K562 (cell line): ENCODE measurements around the gene NAXD. TPM values are rescaled to one million over a fixed set of nuclear protein-coding genes. Genes with fewer than 3 reads are reported as not detected.

ENCODE experiments used
- CHD2 ChIP-seq: IDR thresholded peaks from 2 replicates; pipeline ENCODE4 v1.6.1; 2011; ENCODE audit warnings: low read depth, low read length
- COPS2 ChIP-seq: fragments of 450-650 bp; conservative IDR thresholded peaks from 2 replicates; pipeline ENCODE4 v1.6.1; 2016; ENCODE audit warnings: mild to moderate bottlenecking, moderate library complexity
- CTBP1 ChIP-seq: fragments of 450-650 bp; IDR thresholded peaks from 2 replicates; pipeline ENCODE4 v1.6.1; 2016; ENCODE audit warnings: borderline replicate concordance
- FIP1L1 ChIP-seq: fragments of 200-400 bp; formaldehyde crosslinking; IDR thresholded peaks from 2 replicates; pipeline ENCODE4 v1.6.1; 2018; ENCODE audit warnings: mild to moderate bottlenecking, low read depth, low read length; ENCODE audit not compliant: poor library complexity, severe bottlenecking
- GABPB1 ChIP-seq: sonication (generic); formaldehyde crosslinking; IDR thresholded peaks from 2 replicates; pipeline ENCODE4 v1.8.0; 2022; ENCODE audit warnings: mild to moderate bottlenecking, missing genetic modification reagents
- HOMEZ ChIP-seq: fragments of 250-450 bp; sonication (Bioruptor Pico); IDR thresholded peaks from 2 replicates; pipeline ENCODE4 v1.4.0; 2020; ENCODE audit warnings: mild to moderate bottlenecking, moderate library complexity
- MAZ ChIP-seq, 2 experiments: fragments of 450-650 bp in 1 of 2; sonication (generic) in 1 of 2; formaldehyde crosslinking; IDR thresholded peaks in 1 of 2; conservative IDR thresholded peaks in 1 of 2; 2 replicates each; pipeline versions ENCODE4 v1.4.0 to v1.5.0; 2020; ENCODE audit warnings: mild to moderate bottlenecking in 1 of 2, missing genetic modification reagents in 1 of 2
- SLC30A9 ChIP-seq: fragments of 250-450 bp; sonication (Bioruptor Pico); IDR thresholded peaks from 2 replicates; pipeline ENCODE4 v1.8.0; 2022; ENCODE audit warnings: mild to moderate bottlenecking, moderate library complexity
- SMAD3 ChIP-seq: fragments of 450-650 bp; formaldehyde crosslinking; conservative IDR thresholded peaks from 2 replicates; pipeline ENCODE4 v1.4.0; 2020; ENCODE audit warnings: mild to moderate bottlenecking
- SOX6 ChIP-seq: fragments of 450-650 bp; IDR thresholded peaks from 2 replicates; pipeline ENCODE4 v1.6.1; 2014; ENCODE audit warnings: mild to moderate bottlenecking
- SRF ChIP-seq, 2 experiments: fragments of 250-450, 450-650 bp in 1 of 2; sonication (Bioruptor Pico) in 1 of 2; sonication (generic) in 1 of 2; formaldehyde crosslinking; IDR thresholded peaks; 2 replicates each; pipeline versions ENCODE4 v1.5.0 to v1.5.1; 2020 to 2022; ENCODE audit warnings: mild to moderate bottlenecking in 1 of 2, missing genetic modification reagents in 1 of 2
- TEAD4 ChIP-seq, 2 experiments: sonication (generic) in 1 of 2; formaldehyde crosslinking in 1 of 2; IDR thresholded peaks; 2 replicates each; pipeline versions ENCODE4 v1.6.1 to v1.8.0; 2012 to 2022; ENCODE audit warnings: borderline replicate concordance in 1 of 2, inconsistent platforms in 1 of 2, low read length in 1 of 2, mild to moderate bottlenecking in 1 of 2, missing genetic modification reagents in 1 of 2
- ZNF184 ChIP-seq: sonication (generic); formaldehyde crosslinking; IDR thresholded peaks from 2 replicates; pipeline ENCODE4 v1.5.0; 2020; ENCODE audit warnings: missing genetic modification reagents
- ZNF586 ChIP-seq: fragments of 450-650 bp; formaldehyde crosslinking; conservative IDR thresholded peaks from 2 replicates; pipeline ENCODE4 v1.4.0; 2020; ENCODE audit warnings: mild to moderate bottlenecking, moderate library complexity
- polyA plus RNA-seq, 8 experiments: library from polyadenylated mRNA; depleted of rRNA in 4 of 8; stranded (reverse) in 5 of 8; unstranded in 3 of 8; fragments of >200 nt; fragmentation: Nextera tagmentation in 2 of 8; fragmentation: Illumina TruSeq in 1 of 8; extraction: Ambion mirVana in 2 of 8; extraction: Trizol in 1 of 8; gene quantifications; 2 replicates each; pipeline versions ENCODE4 v1.2.1 to v1.2.3, GENCODE V29; 2011 to 2014; ENCODE audit warnings: inconsistent platforms in 1 of 8, missing spikeins in 1 of 8
- total RNA-seq, 7 experiments: library from RNA; depleted of rRNA in 6 of 7; stranded (reverse); fragments of >200 nt in 6 of 7; fragmentation: Illumina TruSeq in 2 of 7; extraction: Trizol in 2 of 7; gene quantifications; 2 replicates each; pipeline versions ENCODE4 v1.2.1 to v1.2.3, GENCODE V29; 2011 to 2021; ENCODE audit warnings: low replicate concordance in 1 of 7
- TF ChIP-seq, protein P1 (sequence below): fragments of 150-350 bp; conservative IDR thresholded peaks from 2 replicates; pipeline ENCODE4 v1.6.1; 2014; ENCODE audit warnings: low read length
- TF ChIP-seq, protein P2 (sequence below), 2 experiments: fragments of 450-650 bp; IDR thresholded peaks; 2 replicates each; pipeline ENCODE4 v1.6.1; 2018; ENCODE audit warnings: mild to moderate bottlenecking in 2 of 2, low read depth in 1 of 2; ENCODE audit not compliant: partially characterized antibody in 2 of 2
- TF ChIP-seq, protein P3 (sequence below): sonication (generic); formaldehyde crosslinking; IDR thresholded peaks from 2 replicates; pipeline ENCODE4 v1.9.0; 2022; ENCODE audit warnings: mild to moderate bottlenecking, missing genetic modification reagents

The NAXD gene
- total and polyA plus RNA-seq, 9 of the 15 experiments (the other 6 are each of a cell fraction or from before 2014, with no cell fraction given), result 0.59 to 20.6 (median 13.0) TPM

- 0 out of 2 replicates have a peak, but pooled peaks have one; percentile 15 for TF ChIP-seq SOX6
- TF ChIP-seq, protein P1, sequence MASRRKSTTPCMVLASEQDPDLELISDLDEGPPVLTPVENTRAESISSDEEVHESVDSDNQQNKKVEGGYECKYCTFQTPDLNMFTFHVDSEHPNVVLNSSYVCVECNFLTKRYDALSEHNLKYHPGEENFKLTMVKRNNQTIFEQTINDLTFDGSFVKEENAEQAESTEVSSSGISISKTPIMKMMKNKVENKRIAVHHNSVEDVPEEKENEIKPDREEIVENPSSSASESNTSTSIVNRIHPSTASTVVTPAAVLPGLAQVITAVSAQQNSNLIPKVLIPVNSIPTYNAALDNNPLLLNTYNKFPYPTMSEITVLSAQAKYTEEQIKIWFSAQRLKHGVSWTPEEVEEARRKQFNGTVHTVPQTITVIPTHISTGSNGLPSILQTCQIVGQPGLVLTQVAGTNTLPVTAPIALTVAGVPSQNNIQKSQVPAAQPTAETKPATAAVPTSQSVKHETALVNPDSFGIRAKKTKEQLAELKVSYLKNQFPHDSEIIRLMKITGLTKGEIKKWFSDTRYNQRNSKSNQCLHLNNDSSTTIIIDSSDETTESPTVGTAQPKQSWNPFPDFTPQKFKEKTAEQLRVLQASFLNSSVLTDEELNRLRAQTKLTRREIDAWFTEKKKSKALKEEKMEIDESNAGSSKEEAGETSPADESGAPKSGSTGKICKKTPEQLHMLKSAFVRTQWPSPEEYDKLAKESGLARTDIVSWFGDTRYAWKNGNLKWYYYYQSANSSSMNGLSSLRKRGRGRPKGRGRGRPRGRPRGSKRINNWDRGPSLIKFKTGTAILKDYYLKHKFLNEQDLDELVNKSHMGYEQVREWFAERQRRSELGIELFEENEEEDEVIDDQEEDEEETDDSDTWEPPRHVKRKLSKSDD, result no peak
- TF ChIP-seq GABPB1 (CRISPR knock-in tag), result peak; percentile 90
- peak in 1 of 2 experiments; percentile 31; a peak in 1 of 4 replicates for TF ChIP-seq SRF (CRISPR knock-in tag; IDR thresholded peaks at IDR 0.05)
- TF ChIP-seq ZNF586 (CRISPR knock-in tag), result no peak
- TF ChIP-seq HOMEZ (CRISPR knock-in tag), result no peak
- TF ChIP-seq FIP1L1, result peak; percentile 71
- no peak for TF ChIP-seq ZNF184 (CRISPR knock-in tag)
- TF ChIP-seq MAZ (CRISPR knock-in tag; conservative IDR thresholded peaks at IDR 0.05 in 1 of 2, IDR thresholded peaks at IDR 0.05 in 1 of 2), result peak in 1 of 2 experiments; percentile 67; a peak in 1 of 4 replicates
- TF ChIP-seq, protein P2, sequence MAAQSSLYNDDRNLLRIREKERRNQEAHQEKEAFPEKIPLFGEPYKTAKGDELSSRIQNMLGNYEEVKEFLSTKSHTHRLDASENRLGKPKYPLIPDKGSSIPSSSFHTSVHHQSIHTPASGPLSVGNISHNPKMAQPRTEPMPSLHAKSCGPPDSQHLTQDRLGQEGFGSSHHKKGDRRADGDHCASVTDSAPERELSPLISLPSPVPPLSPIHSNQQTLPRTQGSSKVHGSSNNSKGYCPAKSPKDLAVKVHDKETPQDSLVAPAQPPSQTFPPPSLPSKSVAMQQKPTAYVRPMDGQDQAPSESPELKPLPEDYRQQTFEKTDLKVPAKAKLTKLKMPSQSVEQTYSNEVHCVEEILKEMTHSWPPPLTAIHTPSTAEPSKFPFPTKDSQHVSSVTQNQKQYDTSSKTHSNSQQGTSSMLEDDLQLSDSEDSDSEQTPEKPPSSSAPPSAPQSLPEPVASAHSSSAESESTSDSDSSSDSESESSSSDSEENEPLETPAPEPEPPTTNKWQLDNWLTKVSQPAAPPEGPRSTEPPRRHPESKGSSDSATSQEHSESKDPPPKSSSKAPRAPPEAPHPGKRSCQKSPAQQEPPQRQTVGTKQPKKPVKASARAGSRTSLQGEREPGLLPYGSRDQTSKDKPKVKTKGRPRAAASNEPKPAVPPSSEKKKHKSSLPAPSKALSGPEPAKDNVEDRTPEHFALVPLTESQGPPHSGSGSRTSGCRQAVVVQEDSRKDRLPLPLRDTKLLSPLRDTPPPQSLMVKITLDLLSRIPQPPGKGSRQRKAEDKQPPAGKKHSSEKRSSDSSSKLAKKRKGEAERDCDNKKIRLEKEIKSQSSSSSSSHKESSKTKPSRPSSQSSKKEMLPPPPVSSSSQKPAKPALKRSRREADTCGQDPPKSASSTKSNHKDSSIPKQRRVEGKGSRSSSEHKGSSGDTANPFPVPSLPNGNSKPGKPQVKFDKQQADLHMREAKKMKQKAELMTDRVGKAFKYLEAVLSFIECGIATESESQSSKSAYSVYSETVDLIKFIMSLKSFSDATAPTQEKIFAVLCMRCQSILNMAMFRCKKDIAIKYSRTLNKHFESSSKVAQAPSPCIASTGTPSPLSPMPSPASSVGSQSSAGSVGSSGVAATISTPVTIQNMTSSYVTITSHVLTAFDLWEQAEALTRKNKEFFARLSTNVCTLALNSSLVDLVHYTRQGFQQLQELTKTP (IDR thresholded peaks at IDR 0.05; ENCODE audit: low read depth in 1 of 2, partially characterized antibody in 2 of 2), result peak in 1 of 2 experiments; percentile 91
- TF ChIP-seq, protein P3, sequence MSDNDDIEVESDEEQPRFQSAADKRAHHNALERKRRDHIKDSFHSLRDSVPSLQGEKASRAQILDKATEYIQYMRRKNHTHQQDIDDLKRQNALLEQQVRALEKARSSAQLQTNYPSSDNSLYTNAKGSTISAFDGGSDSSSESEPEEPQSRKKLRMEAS, result peak; percentile 41; the same call in 1 of the 2 replicates
- no peak for TF ChIP-seq SLC30A9 (CRISPR knock-in tag)
- TF ChIP-seq TEAD4 (IDR thresholded peaks at IDR 0.05; ENCODE audit: low read length), result no peak
- 0 out of 2 replicates have a peak, but pooled peaks have one; percentile 60 for TF ChIP-seq TEAD4 (CRISPR knock-in tag; IDR thresholded peaks at IDR 0.05; ENCODE audit: borderline replicate concordance)
- 0 out of 2 replicates have a peak, but pooled peaks have one; percentile 20 for TF ChIP-seq CHD2
- TF ChIP-seq SMAD3 (CRISPR knock-in tag), result no peak
- no peak; the same call in 1 of the 2 replicates for TF ChIP-seq CTBP1
- TF ChIP-seq COPS2, result no peak
Measured at GRCh38 chr13:110615322-110616102, at the start of gene NAXD (continued).
